Hair follicular keratinocyte (primary cell): ENCODE results near the gene MBTPS2. TPM values are rescaled to one million over a fixed set of nuclear protein-coding genes. Genes with fewer than 3 reads are reported as not detected.

ENCODE experiments used
- total RNA-seq: library from RNA; depleted of rRNA; stranded (reverse); fragments of >200 nt; gene quantifications from 2 replicates; pipeline ENCODE4 v1.2.3, GENCODE V29; 2015

The MBTPS2 gene
- total RNA-seq: 5.2 and 6.7 TPM in 2 replicates

GRCh38 chrX:21839334-21840192 lies at the start of gene MBTPS2:
Gene MBTPS2 (plus strand): TSS chrX:21839617. CDS start chrX:21839735, 118 bp downstream.

GRCh38 chrX:21855937-21856415 lies 16.6 kb downstream of the MBTPS2 start, which contains the start of gene YY2:
Gene YY2 (plus strand): TSS chrX:21855987. CDS start chrX:21856485, 498 bp downstream.

Other genes starting within 250 kb of the MBTPS2 start
- gene KLHL34, start 181.3 kb upstream of the MBTPS2 start, total RNA-seq: 0.31 and 0.34 TPM in 2 replicates
- not detected in 2 replicates for gene SMPX, start 81.5 kb upstream of the MBTPS2 start, total RNA-seq
- gene YY2, start 16.4 kb downstream of the MBTPS2 start, total RNA-seq: 0.76 and 0.78 TPM in 2 replicates
- 120 and 184 TPM in 2 replicates for gene SMS, start 101.1 kb downstream of the MBTPS2 start, total RNA-seq
- gene PHEX, start 192.7 kb downstream of the MBTPS2 start, total RNA-seq: 1.2 and 3.0 TPM in 2 replicates